Heart left ventricle (tissue), 13 donors: ENCODE data around the gene FAM209A.

Source experiments
- POLR2A ChIP-seq, 2 donors: fragments of 450-650 bp; IDR thresholded peaks; one replicate each; pipeline ENCODE4 v1.6.1; 2017; ENCODE audit warnings: antibody characterized with exemption in 2 of 2, mild to moderate bottlenecking in 2 of 2, moderate library complexity in 2 of 2
- TF ChIP-seq, protein P1 (sequence below), 12 donors: fragments of 200-600 bp; sonication (generic) in 4 of 12; IDR thresholded peaks; one replicate each; pipeline versions ENCODE4 v1.5.0 to v1.8.0; 2018 to 2022; ENCODE audit warnings: antibody characterized with exemption in 12 of 12, mild to moderate bottlenecking in 5 of 12
- donor health status: ischemic (EF 13 %, LVEDD 7.1; RV severe dilation, severe dysfunction).
- donor health status: DM: no; HTN: yes; CAD: no.
- donor health status: DM: no; HTN: no; CAD: no.
- donor health status: ischemic (EF 25% LVEDD 6.9; RV normal size, moderate dysfunction).
- donor health status: ischemic (EF 25% LVEDD 5.7; RV mildly dilated, moderate dysfunction).
- donor health status: ischemic (EF 35%, LVEDD 5.7; RV mildly dilated, moderate dysfunction).
- donor health status: nonischemic (EF 11% LVEDD 7.7; RV severe dilation, severe dysfunction).
- donor health status: DM: yes; HTN: yes; CAD: no.
- donor health status: PGD.
- donor health status: ischemic (EF 29% LVEDD 5.4; RV normal size, mild dysfunction).
- donor health status: nonischemic (EF 23%, LVEDD 6.1; RV moderate dilation, normal function).

DNA sequence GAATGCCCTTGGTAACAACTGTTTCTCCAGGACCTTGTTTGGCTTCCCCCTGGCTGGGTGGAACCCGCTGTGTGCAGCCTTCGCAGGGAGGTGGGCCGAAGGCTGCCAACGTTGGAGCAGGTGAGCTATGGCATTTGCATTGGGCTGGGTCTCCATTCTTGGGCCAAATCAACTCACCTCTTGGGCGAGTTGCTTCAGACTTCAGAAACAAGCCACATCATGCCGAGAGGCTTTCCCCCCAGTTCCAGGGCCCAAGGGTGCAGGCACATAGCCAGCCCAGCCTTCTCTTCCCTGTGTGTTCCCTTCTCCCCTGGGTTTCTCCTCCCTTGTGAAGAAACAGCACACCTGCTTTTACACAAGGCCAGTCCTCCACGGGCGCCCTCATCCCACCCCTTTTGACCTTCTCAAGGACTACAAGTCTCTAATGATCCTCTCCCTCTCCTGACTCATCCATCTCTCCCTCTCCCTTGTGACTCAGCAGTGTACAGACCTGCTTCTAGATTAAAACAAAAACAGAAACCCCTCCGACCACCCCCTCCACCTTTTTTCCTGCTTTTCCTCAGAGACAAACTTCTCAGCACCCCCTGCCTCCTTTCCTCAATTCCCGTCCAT is 50.1 kb downstream of the FAM209A start:
- TF ChIP-seq, protein P1, sequence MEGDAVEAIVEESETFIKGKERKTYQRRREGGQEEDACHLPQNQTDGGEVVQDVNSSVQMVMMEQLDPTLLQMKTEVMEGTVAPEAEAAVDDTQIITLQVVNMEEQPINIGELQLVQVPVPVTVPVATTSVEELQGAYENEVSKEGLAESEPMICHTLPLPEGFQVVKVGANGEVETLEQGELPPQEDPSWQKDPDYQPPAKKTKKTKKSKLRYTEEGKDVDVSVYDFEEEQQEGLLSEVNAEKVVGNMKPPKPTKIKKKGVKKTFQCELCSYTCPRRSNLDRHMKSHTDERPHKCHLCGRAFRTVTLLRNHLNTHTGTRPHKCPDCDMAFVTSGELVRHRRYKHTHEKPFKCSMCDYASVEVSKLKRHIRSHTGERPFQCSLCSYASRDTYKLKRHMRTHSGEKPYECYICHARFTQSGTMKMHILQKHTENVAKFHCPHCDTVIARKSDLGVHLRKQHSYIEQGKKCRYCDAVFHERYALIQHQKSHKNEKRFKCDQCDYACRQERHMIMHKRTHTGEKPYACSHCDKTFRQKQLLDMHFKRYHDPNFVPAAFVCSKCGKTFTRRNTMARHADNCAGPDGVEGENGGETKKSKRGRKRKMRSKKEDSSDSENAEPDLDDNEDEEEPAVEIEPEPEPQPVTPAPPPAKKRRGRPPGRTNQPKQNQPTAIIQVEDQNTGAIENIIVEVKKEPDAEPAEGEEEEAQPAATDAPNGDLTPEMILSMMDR (IDR thresholded peaks at IDR 0.05) = no peak
- no peak for TF ChIP-seq POLR2A (IDR thresholded peaks at IDR 0.05)
